ENCODE results near the gene TCF15.

The TCF15 gene

GRCh38 chr20:555976-556385 lies 54.1 kb downstream of the TCF15 start:
- Histone ChIP-seq H3K4me2 (ENCODE audit: low read length) (no peak overlapping the region), H3K9ac (ENCODE audit: low read length) (no peak overlapping the region), H3F3A (ENCODE audit: insufficient read depth, low read length) (no peaks in the 10 kb centered on the region), H3K79me2 (ENCODE audit: insufficient read depth, low read length) (no peaks in the 10 kb centered on the region), H4K20me1 (ENCODE audit: insufficient read depth, low read length) (no peaks in the 10 kb centered on the region), H3K27me3 (ENCODE audit: insufficient read depth, low read length) (no peaks in the 10 kb centered on the region), H2AFZ (ENCODE audit: low read length) (no peak overlapping the region), H3K4me3 (ENCODE audit: low read depth, low read length, poor library complexity, severe bottlenecking) (no peak overlapping the region), H3K9me3 (ENCODE audit: low read length) (no peaks in the 10 kb centered on the region), H3K4me1 (ENCODE audit: insufficient read depth, low read length, severe bottlenecking) (no peaks in the 10 kb centered on the region), H3K9me2 (ENCODE audit: low read depth, low read length) (no peaks in the 10 kb centered on the region), H3K36me3 (ENCODE audit: insufficient read depth, low read length) (no peaks in the 10 kb centered on the region), H3K27ac (ENCODE audit: low read depth, low read length, poor library complexity, severe bottlenecking) (no peak overlapping the region)
- TF ChIP-seq EZH2 (IDR thresholded peaks at IDR 0.05; ENCODE audit: borderline replicate concordance, low read length) (no peak), CTCF (IDR thresholded peaks at IDR 0.05; ENCODE audit: low read length) (no peak)

Data from OCI-LY1 (cell line).